IMR-90 (cell line): ENCODE results near the gene CXXC1. TPM values are rescaled to one million over a fixed set of nuclear protein-coding genes. Genes with fewer than 3 reads are reported as not detected.
A peak's percentile ranks its signal among the peaks of the same experiment; 100 is the strongest.
"Not testable (repeated sequence)": the region's sequence is repeated elsewhere in the genome, so short reads cannot be mapped to it uniquely, and the experiment has no call there.

ENCODE experiments used
- ATAC-seq: fragments of 200-7000 bp; cut with Tn5 transposase; 2 replicates; pipeline ENCODE4 v1.9.1; 2020; ENCODE audit warnings: low read depth, mild to moderate bottlenecking, moderate library complexity
- BruUV-seq: library from RNA; stranded (reverse); fragments of 400-500 nt; replicated peaks from 2 replicates; lab custom pipeline; 2021; lab: Mats Ljungman, UMichigan
- CTCF ChIA-PET: fragments of 300-600 bp; formaldehyde crosslinking; extraction: SDS; loops from one replicate; lab custom pipeline; 2021; ENCODE audit warnings: antibody characterized with exemption; lab: Yijun Ruan, JAX
- POLR2A ChIA-PET: fragments of 300-600 bp; sonication (Branson Sonifier 250); formaldehyde crosslinking; loops from one replicate; lab custom pipeline; 2022; ENCODE audit warnings: antibody characterized with exemption; ENCODE audit not compliant: unreplicated experiment; lab: Charles Lee
- DNase-seq: peaks from one replicate; pipeline ENCODE4 v3.0.0; 2013
- H2AFZ ChIP-seq: replicated peaks from 2 replicates; pipeline ENCODE3; 2013; ENCODE audit warnings: low read length, mild to moderate bottlenecking; ENCODE audit not compliant: poor library complexity
- H2AK5ac ChIP-seq: 2 replicates; pipeline ENCODE4 v1.6.1; 2013; ENCODE audit warnings: low read depth, low read length, inconsistent platforms
- H2AK9ac ChIP-seq: replicated peaks from 2 replicates; pipeline ENCODE3; 2013; ENCODE audit warnings: mild to moderate bottlenecking, low read depth, low read length, moderate library complexity; ENCODE audit not compliant: poor library complexity
- H2BK120ac ChIP-seq: 2 replicates; pipeline ENCODE4 v1.6.1; 2013; ENCODE audit warnings: low read depth, low read length, inconsistent platforms
- H2BK15ac ChIP-seq: 3 replicates; pipeline ENCODE4 v1.6.1; 2013; ENCODE audit warnings: low read depth, low read length, inconsistent platforms
- H2BK20ac ChIP-seq: 2 replicates; pipeline ENCODE4 v1.6.1; 2013; ENCODE audit warnings: low read depth, mild to moderate bottlenecking, inconsistent platforms, low read length, moderate library complexity
- H2BK5ac ChIP-seq: 2 replicates; pipeline ENCODE4 v1.6.1; 2013; ENCODE audit warnings: mild to moderate bottlenecking, low read depth, low read length, inconsistent platforms; ENCODE audit not compliant: poor library complexity, severe bottlenecking
- H3K14ac ChIP-seq: replicated peaks from 2 replicates; pipeline ENCODE4 v1.6.1; 2013; ENCODE audit warnings: low read depth, low read length, inconsistent platforms
- H3K18ac ChIP-seq: 2 replicates; pipeline ENCODE4 v1.6.1; 2013; ENCODE audit warnings: low read depth, low read length, control low read depth
- H3K23ac ChIP-seq: 2 replicates; pipeline ENCODE4 v1.6.1; 2013; ENCODE audit warnings: low read depth, low read length, inconsistent platforms
- H3K27ac ChIP-seq: 2 replicates; pipeline ENCODE4 v1.5.1; 2013; ENCODE audit warnings: mild to moderate bottlenecking, control low read depth, low read length; ENCODE audit not compliant: insufficient read depth
- H3K27me3 ChIP-seq: 2 replicates; pipeline ENCODE4 v1.6.1; 2013; ENCODE audit warnings: low read length; ENCODE audit not compliant: control insufficient read depth, insufficient read depth
- H3K36me3 ChIP-seq: 2 replicates; pipeline ENCODE4 v1.6.1; 2013; ENCODE audit warnings: low read length, mixed read lengths; ENCODE audit not compliant: control insufficient read depth, insufficient read depth
- H3K4ac ChIP-seq: 2 replicates; pipeline ENCODE4 v1.6.1; 2013; ENCODE audit warnings: low read depth, low read length, inconsistent platforms
- H3K4me1 ChIP-seq: 2 replicates; pipeline ENCODE4 v1.6.1; 2013; ENCODE audit warnings: low read length, mixed read lengths; ENCODE audit not compliant: control insufficient read depth, insufficient read depth
- H3K4me2 ChIP-seq: 2 replicates; pipeline ENCODE4 v1.6.1; 2013; ENCODE audit warnings: low read depth, mild to moderate bottlenecking, control low read depth, low read length, moderate library complexity
- H3K4me3 ChIP-seq: 2 replicates; pipeline ENCODE4 v1.5.1; 2013; ENCODE audit warnings: low read depth, mild to moderate bottlenecking, control low read depth, low read length, moderate library complexity; ENCODE audit not compliant: insufficient read depth
- H3K56ac ChIP-seq: 2 replicates; pipeline ENCODE4 v1.6.1; 2013; ENCODE audit warnings: low read length, inconsistent platforms; ENCODE audit not compliant: insufficient read depth; ENCODE audit errors: extremely low read depth
- H3K79me1 ChIP-seq, 2 experiments: 2 replicates each; pipeline ENCODE4 v1.6.1; 2013; ENCODE audit warnings: low read length in 2 of 2, inconsistent platforms in 1 of 2, low read depth in 1 of 2
- H3K9ac ChIP-seq: 2 replicates; pipeline ENCODE4 v1.6.1; 2013; ENCODE audit warnings: low read depth, low read length, control low read depth
- H3K9me1 ChIP-seq: 2 replicates; pipeline ENCODE4 v1.6.1; 2013; ENCODE audit warnings: low read length, inconsistent platforms; ENCODE audit not compliant: insufficient read depth
- H3K9me3 ChIP-seq: 2 replicates; pipeline ENCODE4 v1.6.1; 2013; ENCODE audit warnings: low read length; ENCODE audit not compliant: control insufficient read depth, insufficient read depth
- H4K20me1 ChIP-seq: 2 replicates; pipeline ENCODE4 v1.6.1; 2013; ENCODE audit warnings: low read length, inconsistent platforms; ENCODE audit not compliant: insufficient read depth
- H4K5ac ChIP-seq: 2 replicates; pipeline ENCODE4 v1.6.1; 2013; ENCODE audit warnings: mild to moderate bottlenecking, low read depth, low read length, control low read depth
- H4K8ac ChIP-seq, 2 experiments: 2 replicates each; pipeline ENCODE4 v1.6.1; 2013; ENCODE audit warnings: low read depth in 2 of 2, low read length in 2 of 2, control low read depth in 1 of 2, inconsistent platforms in 1 of 2
- H4K91ac ChIP-seq: 2 replicates; pipeline ENCODE4 v1.6.1; 2013; ENCODE audit warnings: low read depth, low read length, inconsistent platforms; ENCODE audit not compliant: insufficient read depth
- whole genome bisulfite sequencing, 2 experiments: methylation state at CpG; one replicate each; pipeline versions ENCODE4 v1.1.5 to v1.1.7; 2013; ENCODE audit warnings: missing lambda C conversion rate in 2 of 2; ENCODE audit not compliant: insufficient read length in 1 of 2; ENCODE audit errors: extremely low coverage in 2 of 2; 5-methylcytosine and 5-hydroxymethylcytosine counted together
- dilution Hi-C: fragments of 300-500 bp; cut with HindIII; formaldehyde crosslinking; loops from one replicate; pipeline ENCODE4 v1.14.3; 2018; ENCODE audit warnings: low sequenced_read_pairs; ENCODE audit not compliant: unreplicated experiment
- in situ Hi-C: fragments of 300-500 bp; cut with MboI; formaldehyde crosslinking; loops from 3 replicates; pipeline ENCODE4 v1.14.3; 2019; ENCODE audit warnings: low sequenced_read_pairs, inconsistent platforms, mixed read lengths
- intact Hi-C: fragments of 100-400 bp; cut with micrococcal nuclease; formaldehyde crosslinking; loops from 2 replicates; pipeline ENCODE4 v1.10.0; 2022
- polyA plus RNA-seq, 3 experiments: library from polyadenylated mRNA; depleted of rRNA; stranded (reverse); fragments of >200 nt; gene quantifications; 2 replicates each; pipeline ENCODE4 v1.2.3, GENCODE V29; 2012; ENCODE audit warnings: low replicate concordance in 1 of 3
- total RNA-seq: library from RNA; depleted of rRNA; stranded (reverse); fragments of >200 nt; gene quantifications from 2 replicates; pipeline ENCODE4 v1.2.3, GENCODE V29; 2012

The CXXC1 gene
- total and polyA plus RNA-seq, 2 of the 4 experiments (the other 2 are of a cell fraction): 24.0 to 66.2 TPM

DNA sequence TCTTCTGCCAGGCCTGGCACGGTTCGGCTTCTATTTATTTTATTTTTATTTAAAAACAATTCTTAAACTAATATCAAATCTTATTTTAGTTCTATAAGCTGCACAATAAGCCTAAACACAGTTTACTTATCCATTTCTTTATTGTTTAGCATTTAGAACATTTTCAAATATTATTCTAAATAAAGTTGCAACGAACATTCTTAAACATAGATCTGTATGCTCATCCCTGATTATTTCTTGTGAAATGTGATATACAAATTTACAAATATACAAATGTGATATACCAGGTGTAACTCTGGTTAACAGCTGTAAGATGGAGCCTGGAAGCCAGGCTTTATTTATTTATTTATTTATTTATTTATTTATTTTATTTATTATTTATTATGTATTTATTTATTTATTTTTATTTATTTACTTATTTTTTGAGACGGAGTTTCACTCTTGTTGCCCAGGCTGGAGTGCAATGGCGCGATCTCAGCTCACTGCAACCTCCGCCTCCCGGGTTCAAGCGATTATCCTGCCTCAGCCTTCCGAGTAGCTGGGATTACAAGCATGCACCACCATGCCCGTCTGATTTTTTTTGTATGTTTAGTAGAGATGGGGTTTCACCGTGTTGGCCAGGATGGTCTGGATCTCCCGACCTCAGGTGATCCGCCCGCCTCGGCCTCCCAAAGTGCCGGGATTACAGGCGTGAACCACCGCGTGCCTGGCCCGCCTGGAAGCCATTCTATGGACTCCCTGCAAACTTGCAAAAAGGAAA lies 1.0 kb upstream of the CXXC1 start:
- in situ Hi-C loops (loop anchor here (25.0 kb wide), 2 partner anchors 749 to 1651 kb away; partner anchors contain the start of gene SMAD4), intact Hi-C loops (loop anchor here (5.0 to 10.0 kb wide), 2 partner anchors 69 to 794 kb away; partner anchors contain the start of gene RPL17)
- H3K27me3 ChIP-seq, dilution Hi-C loops, H2BK20ac ChIP-seq, H3K18ac ChIP-seq, H4K5ac ChIP-seq, H4K20me1 ChIP-seq, DNase-seq, H3K4me1 ChIP-seq, H2BK120ac ChIP-seq, H3K27ac ChIP-seq, H3K56ac ChIP-seq, H3K23ac ChIP-seq, ATAC-seq, H4K91ac ChIP-seq, POLR2A ChIA-PET, H3K9me1 ChIP-seq, H3K9me3 ChIP-seq, H3K14ac ChIP-seq, H3K9ac ChIP-seq, H2BK15ac ChIP-seq, H2AK5ac ChIP-seq, H2BK5ac ChIP-seq, BruUV-seq, H2AK9ac ChIP-seq: not testable (repeated sequence)
- no CpG with 5 or more reads among the region's 21 CpGs for whole genome bisulfite sequencing, 2 experiments
- Histone ChIP-seq H3K4me2 (peak overlapping the region; percentile 74), H3K4ac (peak overlapping the region; percentile 66; the same call in 1 of the 2 replicates), H4K8ac (peak overlapping the region; percentile 47 to 93; a peak in 3 of 4 replicates), H3K79me1 (peaks cover 7 to 17% of the 10 kb centered on the region in 2 experiments; a peak in 3 of 4 replicates), H2AFZ (peak overlapping the region; percentile 99), H3K36me3 (peaks cover 20% of the 10 kb centered on the region), H3K4me3 (peak overlapping the region; percentile 60)
- CTCF ChIA-PET: interaction anchor here (1.0 kb wide), 1 partner anchor 69 kb away, joined by 3 read pairs; no protein-coding TSS in a partner anchor
